OCI-M2 (cell line): Measurements from ENCODE around the gene GP1BB.
"Not testable (repeated sequence)": the region's sequence is repeated elsewhere in the genome, so short reads cannot be mapped to it uniquely, and the experiment has no call there.

ENCODE experiments used
- DNase-seq: peaks from one replicate; lab custom pipeline; 2025; ENCODE audit not compliant: unreplicated experiment; lab: John Stamatoyannopoulos, UW

The GP1BB gene

DNA sequence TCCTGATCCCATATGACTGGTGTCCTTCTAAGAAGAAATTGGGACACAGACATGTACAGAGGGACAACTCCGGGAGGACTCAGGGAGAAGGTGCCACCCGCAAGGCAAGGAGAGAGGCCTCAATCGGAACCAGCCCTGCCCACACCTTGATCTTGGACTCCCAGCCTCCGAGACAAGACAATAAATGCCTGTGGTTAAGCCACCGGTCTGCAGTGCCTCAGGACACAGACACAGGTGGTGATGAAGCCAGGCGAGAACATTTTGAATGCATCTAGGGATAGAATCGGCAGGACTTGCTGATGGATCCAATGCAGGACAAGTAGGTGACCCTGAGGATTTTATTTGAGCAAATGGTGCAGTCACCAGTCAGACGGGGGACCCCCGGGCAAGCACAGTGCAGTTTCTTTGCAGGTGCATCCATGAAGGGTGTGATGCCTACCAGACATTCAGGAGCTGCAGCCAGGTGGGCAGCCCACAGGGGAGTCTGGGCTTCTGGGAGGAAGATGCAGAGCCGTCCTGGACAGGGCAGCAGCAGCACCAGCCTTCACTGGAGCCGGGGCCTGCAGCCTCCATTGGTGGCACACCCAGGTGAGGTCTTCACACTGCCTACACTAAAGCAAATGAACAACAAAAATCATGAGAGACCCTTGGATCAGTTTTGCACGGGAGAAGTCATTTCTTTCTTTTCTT is 29.2 kb upstream of the GP1BB start:
- DNase-seq = no peak

DNA sequence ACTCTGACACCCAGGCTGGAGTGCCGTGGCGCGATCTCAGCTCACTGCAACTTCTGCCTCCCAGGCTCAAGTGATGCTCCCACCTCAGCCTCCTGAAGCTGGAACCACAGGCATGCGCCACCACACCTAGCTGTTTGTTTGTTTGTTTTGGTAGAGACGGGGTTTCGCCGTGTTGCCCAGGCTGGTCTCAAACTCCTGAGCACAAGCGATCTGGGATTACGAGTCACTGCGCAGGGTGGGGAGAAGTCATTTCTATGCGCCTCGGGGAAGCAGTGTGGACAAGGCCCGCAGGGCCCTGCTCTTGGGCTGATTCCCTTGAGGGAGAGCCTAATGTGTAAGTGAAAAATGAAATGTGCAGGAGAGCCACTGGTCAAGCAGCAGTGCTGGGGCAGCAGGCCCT is 28.6 kb upstream of the GP1BB start:
- no peak for DNase-seq

DNA sequence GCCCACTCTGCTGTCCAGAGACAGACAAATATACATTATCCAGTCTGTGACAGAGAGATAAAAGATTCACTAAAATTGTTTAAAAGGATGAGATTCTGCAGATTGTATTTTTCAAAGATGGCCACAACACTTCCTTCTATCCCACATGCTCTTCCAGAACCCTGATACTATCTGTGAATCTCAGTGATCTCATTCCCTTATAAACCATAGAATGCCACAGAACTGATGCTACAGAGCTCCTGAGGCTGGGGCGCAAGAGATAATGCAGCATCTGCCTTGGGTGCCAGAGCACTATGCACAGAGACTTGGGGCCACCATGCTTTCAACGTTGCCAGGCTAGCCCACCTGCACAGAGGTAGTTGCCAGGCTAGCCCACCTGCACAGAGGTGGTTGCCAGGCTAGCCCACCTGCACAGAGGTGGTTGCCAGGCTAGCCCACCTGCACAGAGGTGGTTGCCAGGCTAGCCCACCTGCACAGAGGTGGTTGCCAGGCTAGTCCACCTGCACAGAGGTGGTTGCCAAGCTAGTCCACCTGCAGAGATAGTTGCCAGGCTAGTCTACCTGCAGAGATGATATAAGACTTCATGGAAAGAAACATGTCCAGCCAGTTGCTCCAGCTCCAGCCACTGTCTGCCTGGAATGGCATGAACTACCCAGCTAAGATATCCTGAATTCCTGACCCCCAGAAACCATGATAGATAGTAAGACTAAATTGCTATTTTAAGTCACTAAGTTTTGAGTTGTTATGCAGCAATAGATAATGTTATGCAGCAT is 26.6 kb upstream of the GP1BB start:
- no peak for DNase-seq

DNA sequence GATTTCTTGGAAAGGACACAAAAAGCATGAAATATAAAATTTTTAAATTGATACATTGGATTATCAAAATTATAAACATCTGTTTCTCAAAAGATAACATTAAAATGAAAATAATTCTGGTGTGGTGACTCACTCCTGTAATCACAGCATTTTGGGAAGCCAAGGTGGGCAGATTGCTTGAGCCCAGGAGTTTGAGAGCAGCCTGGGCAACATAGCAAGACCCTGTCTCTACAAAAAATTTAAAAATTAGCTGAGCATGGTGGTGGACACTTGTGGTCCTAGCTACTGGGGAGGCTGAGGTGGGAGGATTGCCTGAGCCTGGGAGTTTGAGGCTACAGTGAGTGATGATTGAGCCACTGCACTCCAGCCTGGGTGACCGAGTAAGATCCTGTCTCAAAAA is 25.5 kb upstream of the GP1BB start:
- DNase-seq = not testable (repeated sequence)

DNA sequence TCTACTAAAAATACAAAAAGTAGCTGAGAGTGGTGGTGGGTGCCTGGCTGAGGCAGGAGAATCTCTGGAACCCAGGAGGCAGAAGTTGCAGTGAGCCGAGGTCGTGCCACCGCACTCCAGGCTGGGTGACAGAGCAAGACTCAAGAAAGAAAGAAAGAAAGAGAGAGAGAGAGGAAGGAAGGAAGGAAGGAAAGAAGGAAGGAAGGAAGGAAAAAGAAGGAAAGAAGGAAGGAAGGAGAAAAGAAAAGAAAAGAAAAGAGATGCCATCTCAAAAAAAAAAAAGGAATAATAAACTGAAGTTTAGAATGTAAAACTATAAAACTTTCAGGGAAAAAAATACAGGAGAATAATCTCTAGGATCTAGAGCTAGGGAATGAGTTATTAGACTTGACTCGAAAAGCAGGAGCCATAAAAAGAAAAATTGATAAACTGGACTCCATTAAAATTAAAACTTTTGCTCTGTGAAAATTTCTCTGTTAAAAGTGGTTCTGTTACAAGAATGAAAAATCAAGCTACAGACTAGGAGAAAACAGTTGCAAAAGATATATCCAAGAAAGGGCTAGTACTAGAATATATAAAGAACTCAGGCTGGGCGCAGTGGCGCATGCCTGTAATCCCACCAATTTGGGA is 22.4 kb upstream of the GP1BB start:
- DNase-seq = no peak

DNA sequence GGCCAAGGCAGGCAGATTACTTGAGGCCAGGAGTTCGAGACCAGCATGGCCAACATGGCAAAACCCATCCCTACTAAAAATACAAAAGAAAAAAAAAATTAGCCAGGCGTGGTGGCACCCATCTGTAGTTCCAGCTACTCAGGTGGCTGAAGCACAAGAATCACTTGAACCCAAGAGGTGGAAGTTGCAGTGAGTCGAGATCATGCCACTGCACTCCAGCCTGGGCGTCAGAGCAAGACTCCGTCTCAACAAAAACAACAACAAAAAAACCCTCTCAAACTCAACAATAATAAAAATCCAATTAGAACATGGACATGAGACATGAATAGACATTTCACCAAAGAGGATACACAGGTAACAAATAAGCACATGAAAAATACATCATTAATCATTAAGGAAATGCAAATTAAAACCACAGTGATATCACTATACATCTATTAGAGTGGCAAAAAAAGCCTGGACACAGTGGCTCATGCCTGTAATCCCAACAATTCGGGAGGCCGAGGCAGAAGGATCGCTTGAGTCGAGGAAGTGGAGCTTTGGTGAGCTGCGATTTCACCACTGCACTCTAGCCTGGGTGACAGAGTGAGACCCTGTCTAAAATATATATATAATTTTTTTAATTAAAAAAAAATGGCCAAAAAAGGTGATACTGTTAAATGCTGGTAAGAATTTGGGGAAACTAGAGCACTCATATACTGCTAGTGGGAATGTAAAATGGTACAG is 21.8 kb upstream of the GP1BB start:
- no peak for DNase-seq

DNA sequence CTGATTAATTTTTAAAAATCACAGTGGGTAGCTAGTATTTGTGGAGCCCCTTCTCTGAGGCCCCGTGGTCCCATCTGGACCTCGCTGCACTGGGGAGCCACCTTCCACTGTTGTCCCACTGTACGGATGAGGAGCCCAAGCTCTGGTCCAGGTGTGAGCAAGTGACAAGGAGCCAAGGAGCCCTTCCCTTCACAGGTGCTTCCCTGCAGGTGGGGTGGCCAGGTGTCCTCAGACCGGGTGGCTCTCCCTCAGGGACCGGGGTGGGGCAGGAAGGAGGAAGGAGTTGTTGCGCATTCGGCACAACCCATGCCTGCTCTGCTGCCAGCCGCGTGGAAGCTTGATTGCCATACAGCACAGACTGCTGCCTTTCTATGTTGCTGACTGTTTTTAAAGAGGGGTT is 19.5 kb upstream of the GP1BB start:
- no peak for DNase-seq

- DNase-seq = no peak
Observed at GRCh38 chr22:19704355-19705015, 18.9 kb upstream of the GP1BB start.

DNA sequence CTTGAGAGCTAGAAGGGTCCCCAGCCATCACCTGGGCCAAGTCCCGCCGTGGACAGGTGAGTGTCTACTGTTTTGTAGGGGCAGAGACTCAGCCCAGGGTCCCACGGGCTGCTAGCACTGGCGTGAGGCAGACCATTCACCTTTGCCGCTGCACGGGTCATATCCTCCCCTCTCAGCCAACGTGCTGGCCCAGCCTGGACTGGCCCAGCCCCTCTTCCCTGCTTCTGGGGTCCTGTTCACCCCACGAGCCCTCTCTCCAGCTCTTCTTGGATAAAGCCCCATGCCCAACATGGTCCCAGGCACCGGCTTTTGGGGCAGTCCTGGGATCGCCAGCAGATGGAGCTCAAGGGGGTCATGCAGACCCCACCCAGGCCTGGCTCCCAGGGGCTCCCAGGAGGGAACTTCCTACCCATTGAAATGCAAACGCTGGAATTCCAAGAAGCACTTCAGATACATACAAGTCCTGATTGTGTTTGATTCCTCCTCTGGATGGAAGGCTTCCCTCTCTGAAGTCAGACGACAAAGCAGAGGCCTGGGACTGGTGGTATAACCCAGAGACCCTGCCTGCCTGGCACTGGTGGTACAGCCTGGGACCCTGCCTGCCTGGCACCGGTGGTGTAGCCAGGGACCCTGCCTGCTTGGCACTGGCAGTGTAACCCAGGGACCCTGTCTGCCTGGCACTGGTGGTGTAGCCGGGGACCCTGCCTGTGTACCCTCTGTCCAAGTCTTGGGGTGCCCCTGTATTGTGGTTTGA is 18.0 kb upstream of the GP1BB start:
- no peak for DNase-seq

DNA sequence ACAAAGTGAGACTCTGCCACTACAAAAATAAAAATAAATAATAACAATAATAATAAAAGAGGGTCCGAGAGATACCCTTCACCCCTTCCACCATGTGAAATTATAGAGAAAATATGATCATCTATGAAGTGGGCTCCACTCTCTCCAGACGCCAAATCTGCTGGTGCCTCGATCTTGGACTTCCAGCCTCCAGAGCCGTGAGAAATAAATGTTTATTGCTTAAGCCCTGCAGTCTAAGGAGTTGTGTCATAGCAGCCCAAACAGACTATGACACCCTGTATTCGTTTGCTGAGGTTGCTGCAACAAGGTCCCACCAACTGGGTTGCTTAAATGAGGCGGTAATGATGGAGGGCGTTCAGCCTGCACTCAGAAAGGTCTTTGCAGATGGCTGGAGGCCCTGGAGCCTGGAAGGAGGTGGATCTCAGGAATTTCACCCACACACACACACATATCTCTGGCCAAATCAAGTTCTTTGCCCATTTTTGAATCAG is 16.6 kb upstream of the GP1BB start:
- no peak for DNase-seq

GRCh38 chr22:19707347-19708290 is 15.7 kb upstream of the GP1BB start:
- DNase-seq = no peak

DNA sequence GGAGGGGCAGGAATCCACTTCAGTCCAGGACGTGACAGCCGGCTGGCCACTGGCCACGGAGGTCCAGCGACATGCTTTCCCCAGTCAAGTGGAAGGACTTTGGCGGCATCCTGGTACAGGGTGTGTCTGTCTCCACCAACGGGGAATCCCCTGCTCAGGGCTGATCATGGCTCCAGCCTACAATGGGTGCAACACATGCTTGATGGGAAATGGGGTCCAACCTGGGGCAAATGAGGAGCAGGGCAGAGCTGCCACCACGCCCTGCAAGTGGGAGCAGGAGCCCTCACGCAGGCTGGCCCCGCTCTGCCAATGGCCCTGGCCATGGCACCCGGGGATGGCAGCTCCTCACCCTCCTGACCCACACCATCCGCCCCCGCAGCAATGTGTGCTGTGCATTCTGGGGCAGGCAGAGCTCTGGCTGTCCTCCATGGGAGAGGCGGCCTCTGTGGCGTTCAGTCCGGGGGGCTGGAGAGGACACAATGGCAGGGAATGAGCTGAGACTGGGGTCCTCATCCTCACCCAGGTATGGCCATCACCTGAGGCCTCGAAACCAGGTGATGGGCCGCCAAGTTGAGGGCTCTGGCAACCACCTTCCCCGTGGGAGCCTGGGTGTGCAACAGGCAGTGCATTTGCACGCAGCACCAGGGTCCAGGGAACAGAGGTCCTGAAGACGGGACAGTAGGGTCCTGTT is 14.9 kb upstream of the GP1BB start:
- DNase-seq = no peak

DNA sequence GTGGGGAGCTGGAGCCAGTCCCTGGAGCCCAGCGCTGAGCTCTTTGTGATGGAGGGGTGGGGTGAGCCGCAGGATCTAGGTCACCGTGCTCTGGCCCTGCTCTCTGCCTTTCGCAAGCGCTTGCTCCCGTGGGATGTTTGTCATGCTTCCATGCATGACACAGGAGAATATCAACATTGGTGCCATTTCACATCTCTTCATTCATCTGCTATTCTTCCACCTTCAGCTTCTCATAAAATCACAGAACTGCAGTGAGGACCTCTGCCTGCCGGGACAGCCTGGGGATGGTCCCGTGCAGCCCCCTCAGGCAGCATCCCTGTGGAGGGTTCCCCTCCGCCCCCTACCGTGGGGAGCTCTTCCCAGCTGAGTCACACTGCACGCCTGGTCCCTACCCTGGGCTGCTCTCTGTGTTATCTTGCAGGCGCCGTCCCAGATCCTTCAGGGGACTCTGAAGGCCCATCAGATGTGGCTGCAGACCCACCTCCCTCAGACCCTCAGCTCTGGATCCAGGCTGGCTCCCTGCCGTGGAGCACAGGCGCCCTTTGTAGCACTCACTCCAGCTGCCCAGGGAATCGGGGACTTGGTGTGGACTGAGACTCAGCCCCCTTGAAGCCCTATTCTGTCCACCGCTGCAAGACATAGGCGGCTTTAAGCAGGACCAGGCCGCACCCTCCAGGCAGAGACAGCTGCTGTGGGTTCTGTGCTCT is 14.1 kb upstream of the GP1BB start:
- no peak for DNase-seq

GRCh38 chr22:19710020-19710768 is 13.1 kb upstream of the GP1BB start:
- no peak for DNase-seq

- DNase-seq = no peak
Observed at GRCh38 chr22:19710769-19711106, 12.6 kb upstream of the GP1BB start.

DNA sequence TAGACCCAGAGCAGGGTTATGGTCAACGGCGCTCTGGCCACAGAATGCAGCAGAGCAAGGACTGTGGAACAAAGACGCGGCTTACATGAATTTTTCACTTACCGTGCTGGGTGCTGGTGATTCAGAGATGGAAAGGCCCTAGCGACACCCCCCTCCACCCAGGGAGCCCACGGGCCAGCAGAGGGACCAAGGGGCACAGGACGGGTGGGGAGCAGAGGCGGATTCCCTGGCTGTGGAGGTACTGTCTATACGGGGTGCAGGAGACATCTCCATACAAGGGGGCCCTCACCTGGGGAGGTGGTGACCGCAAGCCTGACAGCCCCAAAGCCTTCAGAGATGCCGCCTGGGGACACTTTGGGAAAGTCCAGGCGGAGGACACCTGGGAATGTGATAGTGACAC is 10.1 kb upstream of the GP1BB start:
- DNase-seq = no peak

DNA sequence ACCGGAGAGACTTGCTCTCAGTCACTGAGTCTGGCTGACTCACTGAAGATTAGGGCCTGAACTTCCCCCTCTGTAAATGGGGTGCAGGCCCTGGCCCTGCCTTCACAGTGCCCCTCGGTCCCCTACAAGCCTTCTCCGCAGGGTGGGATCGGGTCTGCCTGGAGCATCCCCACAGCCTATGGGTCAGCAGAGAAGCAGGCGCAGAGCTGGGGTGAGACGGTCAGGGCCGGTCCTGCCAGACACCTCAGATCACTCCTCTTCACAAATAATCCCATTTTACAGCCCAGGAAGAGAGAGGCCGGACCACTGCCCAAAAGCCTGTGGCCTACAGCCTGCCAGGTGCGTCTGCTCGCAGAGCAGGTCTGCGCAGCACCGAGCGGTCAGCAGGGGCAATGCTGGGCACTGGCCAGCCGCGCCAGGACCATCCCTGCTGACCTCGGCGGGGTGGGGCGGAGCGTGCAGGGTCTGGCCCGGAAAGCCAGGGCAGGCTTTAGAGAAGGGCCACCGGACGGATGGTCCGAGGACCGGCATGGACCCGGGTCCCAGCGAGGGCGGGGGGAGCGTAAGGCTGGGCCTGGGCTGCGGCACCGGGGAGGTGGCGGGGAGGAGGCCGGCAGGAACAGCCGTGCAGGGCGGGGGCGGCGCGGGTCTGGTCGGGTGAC is 9.6 kb upstream of the GP1BB start:
- no peak for DNase-seq
